Loucy (cell line): ENCODE measurements around the gene NTN4.

Experiments
- H2AFZ ChIP-seq: fragments of 200-600 bp; sonication (generic); 2 replicates; pipeline ENCODE4 v1.6.0; 2016; ENCODE audit warnings: antibody characterized with exemption, mild to moderate bottlenecking, low read length, moderate library complexity
- H3F3A ChIP-seq: fragments of 200-600 bp; 2 replicates; pipeline ENCODE4 v1.6.0; 2016; ENCODE audit warnings: antibody characterized with exemption, low read depth, mild to moderate bottlenecking
- H3K27me3 ChIP-seq: fragments of 200-600 bp; sonication (generic); 2 replicates; pipeline ENCODE4 v1.6.1; 2014; ENCODE audit warnings: low read length, mild to moderate bottlenecking; ENCODE audit not compliant: insufficient read depth, poor library complexity, severe bottlenecking
- H3K36me3 ChIP-seq: fragments of 200-600 bp; sonication (generic); 2 replicates; pipeline ENCODE4 v1.6.1; 2016; ENCODE audit warnings: low read length; ENCODE audit not compliant: insufficient read depth
- H3K4me1 ChIP-seq: fragments of 200-600 bp; sonication (generic); 2 replicates; pipeline ENCODE4 v1.5.1; 2014; ENCODE audit warnings: low read length, mild to moderate bottlenecking; ENCODE audit not compliant: insufficient read depth, poor library complexity, severe bottlenecking
- H3K4me2 ChIP-seq: fragments of 200-600 bp; sonication (generic); 2 replicates; pipeline ENCODE4 v1.6.0; 2014; ENCODE audit warnings: antibody characterized with exemption, low read length, low read depth, mild to moderate bottlenecking; ENCODE audit not compliant: poor library complexity, severe bottlenecking
- H3K4me3 ChIP-seq: fragments of 200-600 bp; sonication (generic); 2 replicates; pipeline ENCODE4 v1.5.1; 2014; ENCODE audit warnings: low read length, mild to moderate bottlenecking, mixed read lengths; ENCODE audit not compliant: poor library complexity, severe bottlenecking
- H3K79me2 ChIP-seq: fragments of 200-600 bp; sonication (generic); 2 replicates; pipeline ENCODE4 v1.6.1; 2014; ENCODE audit warnings: low read length; ENCODE audit not compliant: insufficient read depth
- H3K9ac ChIP-seq: fragments of 200-600 bp; sonication (generic); 2 replicates; pipeline ENCODE4 v1.6.0; 2014; ENCODE audit warnings: mild to moderate bottlenecking, low read depth, low read length, moderate library complexity; ENCODE audit not compliant: poor library complexity, severe bottlenecking
- H3K9me2 ChIP-seq: fragments of 200-600 bp; sonication (generic); replicated peaks from 2 replicates; pipeline ENCODE4 v1.6.1; 2016; ENCODE audit warnings: low read depth, low read length, mixed read lengths
- H3K9me3 ChIP-seq: fragments of 200-600 bp; sonication (generic); 2 replicates; pipeline ENCODE4 v1.6.1; 2014; ENCODE audit warnings: mild to moderate bottlenecking, antibody characterized with exemption, low read length, low read depth; ENCODE audit not compliant: insufficient read depth
- H4K20me1 ChIP-seq: fragments of 200-600 bp; sonication (generic); 2 replicates; pipeline ENCODE4 v1.6.0; 2014; ENCODE audit warnings: antibody characterized with exemption, low read length, mild to moderate bottlenecking; ENCODE audit not compliant: insufficient read depth, poor library complexity, severe bottlenecking
- EZH2phosphoT487 ChIP-seq: fragments of 200-600 bp; IDR thresholded peaks from 2 replicates; pipeline ENCODE4 v1.6.1; 2018; ENCODE audit warnings: antibody characterized with exemption, mild to moderate bottlenecking, moderate library complexity, borderline replicate concordance
- TF ChIP-seq, protein P1 (sequence below): fragments of 200-600 bp; sonication (generic); conservative IDR thresholded peaks from 2 replicates; pipeline ENCODE4 v1.5.1; 2014; ENCODE audit warnings: mild to moderate bottlenecking, antibody characterized with exemption, low read length

Gene NTN4

DNA sequence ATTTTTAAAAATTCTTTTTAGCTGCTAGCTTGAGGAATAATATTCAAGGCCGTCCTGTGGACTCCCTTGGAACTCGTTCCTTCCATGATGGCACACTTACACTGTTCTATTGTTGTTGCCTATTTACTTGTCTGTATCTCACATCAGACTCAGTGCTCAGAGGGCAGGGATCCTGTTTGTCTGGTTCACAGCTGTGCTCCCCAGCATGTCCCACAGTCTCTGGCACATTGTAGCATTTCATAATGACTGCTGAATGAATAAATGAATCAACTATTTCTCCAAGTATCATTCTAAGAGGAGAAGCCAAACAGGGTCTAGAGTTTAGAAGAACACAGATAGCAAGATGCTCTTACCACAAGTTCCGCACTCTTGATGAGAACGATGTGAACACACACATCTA lies 48.0 kb downstream of the NTN4 start:
- Histone ChIP-seq H3K9ac (no peak overlapping the region), H3K4me3 (no peak overlapping the region), H3F3A (no peaks in the 10 kb centered on the region), H3K79me2 (no peaks in the 10 kb centered on the region), H3K36me3 (no peaks in the 10 kb centered on the region), H2AFZ (no peak overlapping the region), H3K4me2 (no peak overlapping the region), H3K27me3 (no peaks in the 10 kb centered on the region), H4K20me1 (no peaks in the 10 kb centered on the region), H3K9me3 (no peaks in the 10 kb centered on the region), H3K4me1 (no peaks in the 10 kb centered on the region), H3K9me2 (no peaks in the 10 kb centered on the region)
- TF ChIP-seq, protein P1, sequence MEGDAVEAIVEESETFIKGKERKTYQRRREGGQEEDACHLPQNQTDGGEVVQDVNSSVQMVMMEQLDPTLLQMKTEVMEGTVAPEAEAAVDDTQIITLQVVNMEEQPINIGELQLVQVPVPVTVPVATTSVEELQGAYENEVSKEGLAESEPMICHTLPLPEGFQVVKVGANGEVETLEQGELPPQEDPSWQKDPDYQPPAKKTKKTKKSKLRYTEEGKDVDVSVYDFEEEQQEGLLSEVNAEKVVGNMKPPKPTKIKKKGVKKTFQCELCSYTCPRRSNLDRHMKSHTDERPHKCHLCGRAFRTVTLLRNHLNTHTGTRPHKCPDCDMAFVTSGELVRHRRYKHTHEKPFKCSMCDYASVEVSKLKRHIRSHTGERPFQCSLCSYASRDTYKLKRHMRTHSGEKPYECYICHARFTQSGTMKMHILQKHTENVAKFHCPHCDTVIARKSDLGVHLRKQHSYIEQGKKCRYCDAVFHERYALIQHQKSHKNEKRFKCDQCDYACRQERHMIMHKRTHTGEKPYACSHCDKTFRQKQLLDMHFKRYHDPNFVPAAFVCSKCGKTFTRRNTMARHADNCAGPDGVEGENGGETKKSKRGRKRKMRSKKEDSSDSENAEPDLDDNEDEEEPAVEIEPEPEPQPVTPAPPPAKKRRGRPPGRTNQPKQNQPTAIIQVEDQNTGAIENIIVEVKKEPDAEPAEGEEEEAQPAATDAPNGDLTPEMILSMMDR = no peak
- TF ChIP-seq EZH2phosphoT487 = no peak

DNA sequence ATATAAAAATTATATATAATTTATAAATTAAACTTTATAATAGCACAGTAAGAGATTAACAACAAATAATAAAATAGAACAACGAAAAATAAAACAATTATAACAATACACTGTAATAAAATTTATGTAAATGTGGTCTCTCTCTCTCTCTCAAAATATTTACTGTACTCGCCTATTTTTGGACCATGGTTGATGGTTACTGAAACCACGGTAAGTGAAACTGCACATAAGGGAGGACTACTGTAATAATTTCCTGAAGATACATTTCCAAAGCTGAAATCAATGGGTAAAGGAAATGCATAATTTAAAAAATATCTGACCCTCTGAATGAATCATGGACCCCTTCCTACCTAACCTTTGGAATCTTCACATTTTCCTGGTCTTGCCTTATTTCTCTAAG lies 48.9 kb downstream of the NTN4 start:
- Histone ChIP-seq H3K9me3 (no peaks in the 10 kb centered on the region), H3K36me3 (no peaks in the 10 kb centered on the region), H3K4me2 (no peak overlapping the region), H3K4me3 (no peak overlapping the region), H3K9ac (no peak overlapping the region), H3F3A (no peaks in the 10 kb centered on the region), H4K20me1 (no peaks in the 10 kb centered on the region), H3K27me3 (no peaks in the 10 kb centered on the region), H2AFZ (no peak overlapping the region), H3K9me2 (no peaks in the 10 kb centered on the region), H3K4me1 (no peaks in the 10 kb centered on the region), H3K79me2 (no peaks in the 10 kb centered on the region)
- TF ChIP-seq EZH2phosphoT487 = no peak
- TF ChIP-seq, protein P1 = no peak

GRCh38 chr12:95740751-95741150 lies 49.8 kb downstream of the NTN4 start:
- H3K9me3 ChIP-seq = no peaks in the 10 kb centered on the region
- no peaks in the 10 kb centered on the region for H3K79me2 ChIP-seq
- no peaks in the 10 kb centered on the region for H3K9me2 ChIP-seq
- TF ChIP-seq EZH2phosphoT487 = no peak
- TF ChIP-seq, protein P1 = no peak
- H3K4me3 ChIP-seq = no peak overlapping the region
- H2AFZ ChIP-seq = no peak overlapping the region
- H3K4me2 ChIP-seq = no peak overlapping the region
- H3K9ac ChIP-seq = no peak overlapping the region
- no peaks in the 10 kb centered on the region for H3K27me3 ChIP-seq
- no peaks in the 10 kb centered on the region for H3K36me3 ChIP-seq
- H4K20me1 ChIP-seq = no peaks in the 10 kb centered on the region
- no peaks in the 10 kb centered on the region for H3F3A ChIP-seq
- H3K4me1 ChIP-seq = no peaks in the 10 kb centered on the region
